ENCODE measurements around the gene LASP1NB.

LASP1NB gene

GRCh38 chr17:38885044-38885727 is 40.2 kb upstream of the LASP1NB start:
- TF ChIP-seq ZFX (IDR thresholded peaks at IDR 0.05) (no peak), CTCF (conservative IDR thresholded peaks at IDR 0.05) (no peak)
- H3K27ac ChIP-seq = no peak overlapping the region

GRCh38 chr17:38885728-38886642 is 39.4 kb upstream of the LASP1NB start:
- no peak overlapping the region for H3K27ac ChIP-seq
- TF ChIP-seq CTCF (conservative IDR thresholded peaks at IDR 0.05) = no peak
- no peak for TF ChIP-seq ZFX (IDR thresholded peaks at IDR 0.05)

GRCh38 chr17:38886643-38887010 is 38.8 kb upstream of the LASP1NB start:
- no peak for TF ChIP-seq CTCF (conservative IDR thresholded peaks at IDR 0.05)
- no peak for TF ChIP-seq ZFX (IDR thresholded peaks at IDR 0.05)
- H3K27ac ChIP-seq = no peak overlapping the region

- TF ChIP-seq ZFX (IDR thresholded peaks at IDR 0.05) (no peak), CTCF (conservative IDR thresholded peaks at IDR 0.05) (no peak)
- H3K27ac ChIP-seq = no peak overlapping the region
These were observed 36.6 kb upstream of the LASP1NB start for GRCh38 chr17:38888842-38889241.

- H3K27ac ChIP-seq = no peak overlapping the region
- TF ChIP-seq ZFX (IDR thresholded peaks at IDR 0.05) = no peak
- no peak for TF ChIP-seq CTCF (conservative IDR thresholded peaks at IDR 0.05)
These were observed 35.5 kb upstream of the LASP1NB start for GRCh38 chr17:38889745-38890409.

- TF ChIP-seq CTCF (conservative IDR thresholded peaks at IDR 0.05) (no peak), ZFX (IDR thresholded peaks at IDR 0.05) (no peak)
- no peak overlapping the region for H3K27ac ChIP-seq
These were observed 35.0 kb upstream of the LASP1NB start for GRCh38 chr17:38890410-38890746.

- no peak overlapping the region for H3K27ac ChIP-seq
- TF ChIP-seq ZFX (IDR thresholded peaks at IDR 0.05) (no peak), CTCF (conservative IDR thresholded peaks at IDR 0.05) (no peak)
These were observed 34.0 kb upstream of the LASP1NB start for GRCh38 chr17:38891441-38891840.
